Measurements from ENCODE around the gene CDKN1C.

DNA sequence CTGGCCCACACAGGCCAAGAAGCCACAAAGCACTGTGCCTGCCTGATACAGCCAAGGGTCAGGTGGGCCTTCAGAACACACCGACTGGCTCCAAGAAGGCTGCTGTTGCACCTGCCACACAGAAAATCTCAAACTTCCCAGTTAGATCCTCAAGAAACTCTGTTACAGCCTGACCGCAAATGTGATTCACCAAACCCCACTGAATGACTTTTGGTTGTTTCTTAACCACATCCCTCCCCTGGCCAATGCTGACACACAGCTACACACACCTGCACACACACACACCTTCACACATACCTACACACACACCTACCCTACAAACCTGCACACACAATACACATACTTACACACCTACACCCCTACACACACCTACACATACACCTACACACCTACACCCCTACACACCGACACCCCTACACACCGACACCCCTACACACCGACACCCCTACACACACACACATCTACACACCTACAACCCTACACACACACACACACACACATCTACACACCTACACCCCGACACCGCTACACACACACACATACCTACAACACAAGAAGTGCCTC is 31.5 kb downstream of the CDKN1C start:
- TF ChIP-seq, protein P1, sequence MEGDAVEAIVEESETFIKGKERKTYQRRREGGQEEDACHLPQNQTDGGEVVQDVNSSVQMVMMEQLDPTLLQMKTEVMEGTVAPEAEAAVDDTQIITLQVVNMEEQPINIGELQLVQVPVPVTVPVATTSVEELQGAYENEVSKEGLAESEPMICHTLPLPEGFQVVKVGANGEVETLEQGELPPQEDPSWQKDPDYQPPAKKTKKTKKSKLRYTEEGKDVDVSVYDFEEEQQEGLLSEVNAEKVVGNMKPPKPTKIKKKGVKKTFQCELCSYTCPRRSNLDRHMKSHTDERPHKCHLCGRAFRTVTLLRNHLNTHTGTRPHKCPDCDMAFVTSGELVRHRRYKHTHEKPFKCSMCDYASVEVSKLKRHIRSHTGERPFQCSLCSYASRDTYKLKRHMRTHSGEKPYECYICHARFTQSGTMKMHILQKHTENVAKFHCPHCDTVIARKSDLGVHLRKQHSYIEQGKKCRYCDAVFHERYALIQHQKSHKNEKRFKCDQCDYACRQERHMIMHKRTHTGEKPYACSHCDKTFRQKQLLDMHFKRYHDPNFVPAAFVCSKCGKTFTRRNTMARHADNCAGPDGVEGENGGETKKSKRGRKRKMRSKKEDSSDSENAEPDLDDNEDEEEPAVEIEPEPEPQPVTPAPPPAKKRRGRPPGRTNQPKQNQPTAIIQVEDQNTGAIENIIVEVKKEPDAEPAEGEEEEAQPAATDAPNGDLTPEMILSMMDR (IDR thresholded peaks at IDR 0.05) = no peak
- no peak for TF ChIP-seq POLR2A (IDR thresholded peaks at IDR 0.05)
